ENCODE measurements around the gene PIK3R3. TPM values are rescaled to one million over a fixed set of nuclear protein-coding genes. Genes with fewer than 3 reads are reported as not detected.

Gene PIK3R3
- polyA plus RNA-seq, 2 of the 4 experiments (the other 2 are of a cell fraction): 2.1 to 2.2 TPM

GRCh38 chr1:46174448-46175231, 42.2 kb upstream of the PIK3R3 start, which contains the start of gene TSPAN1:
Gene TSPAN1 (plus strand): TSS chr1:46175087. CDS start chr1:46181108, 6,021 bp downstream.
- H3K4me1 ChIP-seq: peaks cover 25% of the 10 kb centered on the region
- WGBS (ENCODE audit: missing lambda C conversion rate): 67% methylated on average over 8 of the region's 11 CpGs
- no peak for DNase-seq (ENCODE audit: low read depth in 1 of 2, low spot score in 1 of 2)
- TF ChIP-seq SREBF2 (IDR thresholded peaks at IDR 0.05) (no peak), NR3C1 (IDR thresholded peaks at IDR 0.05) (no peak), CHD2 (IDR thresholded peaks at IDR 0.05; ENCODE audit: low read length, partially characterized antibody) (no peak), MYC (IDR thresholded peaks at IDR 0.05; ENCODE audit: borderline replicate concordance, low read length) (no peak), FOXS1 (CRISPR knock-in tag; IDR thresholded peaks at IDR 0.05) (no peak), USF2 (IDR thresholded peaks at IDR 0.05) (no peak), CBX8 (IDR thresholded peaks at IDR 0.05) (no peak), ESRRA (IDR thresholded peaks at IDR 0.05; ENCODE audit: borderline replicate concordance, low read length) (no peak), CTCF (IDR thresholded peaks at IDR 0.05) (no peak), REST (IDR thresholded peaks at IDR 0.05) (no peak), MAZ (IDR thresholded peaks at IDR 0.05; ENCODE audit: borderline replicate concordance, low read depth, low read length) (no peak), HOXB13 (CRISPR knock-in tag; IDR thresholded peaks at IDR 0.05; ENCODE audit: low read depth) (no peak), MAFK (IDR thresholded peaks at IDR 0.05; ENCODE audit: partially characterized antibody) (no peak), MAX (IDR thresholded peaks at IDR 0.05) (no peak), NPAS2 (CRISPR knock-in tag; IDR thresholded peaks at IDR 0.05; ENCODE audit: borderline replicate concordance) (no peak), EHMT2 (IDR thresholded peaks at IDR 0.05; ENCODE audit: low read depth) (no peak)
- H3K9me3 ChIP-seq: no peaks in the 10 kb centered on the region
- ChIA-PET CTCF (interaction anchor here (14.4 kb wide), 1 partner anchor 138 kb away, joined by 181 read pairs; no protein-coding TSS in a partner anchor), POLR2A (interaction anchor here (1.3 kb wide), 1 partner anchor 42 kb away, joined by 3 read pairs; the partner anchor contains the start of gene PIK3R3)
- ATAC-seq: no peak
- peak within 1 kb of the TSS; percentile 44 for H3K4me2 ChIP-seq
- peak within 1 kb of the TSS; percentile 41 to 55; a peak in 4 of 6 replicates for H3K27ac ChIP-seq
- H3K4me3 ChIP-seq: no peak within 1 kb of the TSS
- FAIRE-seq: no peak

GRCh38 chr1:46173361-46173856, 41.0 kb upstream of the PIK3R3 start:
- H3K4me3 ChIP-seq: no peak overlapping the region
- no peaks in the 10 kb centered on the region for H3K9me3 ChIP-seq
- CTCF ChIA-PET: interaction anchor here (14.4 kb wide), 1 partner anchor 137 kb away, joined by 181 read pairs; no protein-coding TSS in a partner anchor
- TF ChIP-seq POLR2A (IDR thresholded peaks at IDR 0.05; ENCODE audit: low read length) (no peak), ZC3H11A (IDR thresholded peaks at IDR 0.05) (no peak)
- H3K27ac ChIP-seq: 0 out of 6 replicates have a peak overlapping the region, but pooled peaks of 1 of the 2 experiments have one; percentile 28
- ATAC-seq (no peak; a peak in 2 of 6 replicates), FAIRE-seq (no peak), DNase-seq (ENCODE audit: low read depth in 1 of 2, low spot score in 1 of 2) (no peak)
- 55% methylated on average over 4 of the region's 4 CpGs for WGBS (ENCODE audit: missing lambda C conversion rate)
- H3K4me2 ChIP-seq: no peak overlapping the region
- POLR2A ChIA-PET: no interaction called here
- peaks cover 20% of the 10 kb centered on the region for H3K4me1 ChIP-seq

Measured in A549 (cell line).